ENCODE results near the gene TRIM44.

TRIM44 gene

GRCh38 chr11:35785287-35786167 is 123.0 kb downstream of the TRIM44 start:
- TF ChIP-seq ZNF274 (IDR thresholded peaks at IDR 0.05; ENCODE audit: low read depth, low read length): no peak
- no peak overlapping the region; the same call in 1 of the 2 replicates for H3K4me3 ChIP-seq (ENCODE audit: low read length)

DNA sequence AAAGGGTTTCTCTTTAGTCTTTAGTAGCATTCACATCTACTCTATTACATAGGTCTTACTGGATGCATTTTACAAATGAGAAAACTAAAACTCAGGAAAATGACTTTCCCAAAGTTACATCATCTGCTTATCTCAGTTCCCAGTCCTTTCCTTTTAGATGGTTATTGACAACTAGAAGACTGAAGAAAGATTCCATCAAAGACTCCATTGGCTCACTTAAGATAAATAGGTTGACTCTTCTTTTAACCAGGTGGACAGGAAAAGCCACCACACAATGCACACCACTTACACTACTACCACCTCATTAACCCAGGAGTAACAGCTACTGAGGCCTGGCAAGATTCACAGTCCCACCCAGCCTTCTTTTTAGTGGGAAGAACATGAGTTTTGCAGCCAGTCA is 123.6 kb downstream of the TRIM44 start:
- TF ChIP-seq ZNF274 (IDR thresholded peaks at IDR 0.05; ENCODE audit: low read depth, low read length): no peak
- no peak overlapping the region for H3K4me3 ChIP-seq (ENCODE audit: low read length)

- TF ChIP-seq ZNF274 (IDR thresholded peaks at IDR 0.05; ENCODE audit: low read depth, low read length): no peak
- no peak overlapping the region for H3K4me3 ChIP-seq (ENCODE audit: low read length)
These were observed 124.5 kb downstream of the TRIM44 start for GRCh38 chr11:35787013-35787504.

GRCh38 chr11:35787626-35788025 is 125.1 kb downstream of the TRIM44 start:
- no peak overlapping the region for H3K4me3 ChIP-seq (ENCODE audit: low read length)
- TF ChIP-seq ZNF274 (IDR thresholded peaks at IDR 0.05; ENCODE audit: low read depth, low read length): no peak

DNA sequence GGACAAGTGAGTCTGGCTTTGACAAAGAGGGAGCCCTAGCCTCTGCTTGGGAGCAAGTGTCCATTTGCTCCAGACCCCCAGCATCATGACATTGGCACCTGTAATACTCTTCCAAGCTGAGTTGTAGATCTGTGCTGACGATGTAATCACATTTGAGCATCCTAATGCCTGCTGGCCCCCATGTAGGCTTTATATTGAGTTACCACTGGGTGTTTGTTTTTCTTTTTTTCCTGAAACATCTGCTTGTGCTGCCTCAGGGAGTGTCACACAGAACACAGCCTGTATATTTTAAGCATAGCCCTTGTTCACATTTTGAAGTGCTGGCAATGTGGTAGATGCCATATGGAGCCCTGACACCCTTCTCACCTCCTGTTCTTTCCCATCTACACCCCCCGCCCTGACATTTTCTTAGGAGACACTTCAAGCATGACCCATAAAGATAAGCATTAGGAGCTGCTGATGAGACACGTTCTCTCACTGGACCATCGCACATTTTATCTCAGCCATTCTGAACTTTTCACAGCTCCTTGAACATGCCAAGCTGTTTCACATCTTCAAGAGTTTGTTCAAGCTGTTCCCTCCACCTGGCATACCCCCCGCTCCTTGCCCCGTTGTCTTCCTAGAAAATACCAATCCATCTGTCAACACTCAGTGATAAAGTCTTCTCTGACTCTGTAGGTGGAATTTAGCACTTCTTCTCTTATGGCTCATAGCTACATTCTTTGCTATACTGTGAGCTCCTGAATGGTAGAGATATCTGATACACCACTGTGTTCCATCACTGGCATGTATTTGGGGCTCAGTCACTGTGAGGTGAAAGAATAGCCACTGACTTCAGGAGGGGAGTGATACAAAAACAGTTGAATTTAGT is 128.7 kb downstream of the TRIM44 start:
- no peak overlapping the region for H3K4me3 ChIP-seq (ENCODE audit: low read length)
- TF ChIP-seq ZNF274 (IDR thresholded peaks at IDR 0.05; ENCODE audit: low read depth, low read length): no peak

GRCh38 chr11:35792148-35792845 is 129.7 kb downstream of the TRIM44 start:
- no peak overlapping the region for H3K4me3 ChIP-seq (ENCODE audit: low read length)
- no peak for TF ChIP-seq ZNF274 (IDR thresholded peaks at IDR 0.05; ENCODE audit: low read depth, low read length)

- H3K4me3 ChIP-seq (ENCODE audit: low read length): no peak overlapping the region
- TF ChIP-seq ZNF274 (IDR thresholded peaks at IDR 0.05; ENCODE audit: low read depth, low read length): no peak
These were observed 130.2 kb downstream of the TRIM44 start for GRCh38 chr11:35792846-35793192.

DNA sequence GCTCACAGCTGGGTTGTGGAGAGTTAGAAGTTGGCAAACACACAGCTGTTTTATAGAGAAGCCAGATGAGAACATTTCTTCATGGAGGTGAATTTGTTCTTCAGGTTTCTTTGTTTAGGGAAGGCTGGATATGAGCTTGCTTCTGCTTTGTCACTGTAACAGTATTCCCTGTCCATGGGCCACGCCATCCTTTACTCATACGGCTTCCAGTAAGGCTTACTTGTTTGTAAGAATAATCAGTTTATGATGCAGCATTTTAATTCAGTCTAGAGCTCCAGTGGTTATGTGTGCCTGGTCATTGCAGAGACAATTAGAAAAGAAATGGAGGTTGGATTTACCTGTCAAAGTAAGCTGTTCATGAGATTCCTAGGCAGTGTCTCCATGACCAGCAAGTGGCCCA is 131.8 kb downstream of the TRIM44 start:
- no peak for TF ChIP-seq ZNF274 (IDR thresholded peaks at IDR 0.05; ENCODE audit: low read depth, low read length)
- H3K4me3 ChIP-seq (ENCODE audit: low read length): no peak overlapping the region

DNA sequence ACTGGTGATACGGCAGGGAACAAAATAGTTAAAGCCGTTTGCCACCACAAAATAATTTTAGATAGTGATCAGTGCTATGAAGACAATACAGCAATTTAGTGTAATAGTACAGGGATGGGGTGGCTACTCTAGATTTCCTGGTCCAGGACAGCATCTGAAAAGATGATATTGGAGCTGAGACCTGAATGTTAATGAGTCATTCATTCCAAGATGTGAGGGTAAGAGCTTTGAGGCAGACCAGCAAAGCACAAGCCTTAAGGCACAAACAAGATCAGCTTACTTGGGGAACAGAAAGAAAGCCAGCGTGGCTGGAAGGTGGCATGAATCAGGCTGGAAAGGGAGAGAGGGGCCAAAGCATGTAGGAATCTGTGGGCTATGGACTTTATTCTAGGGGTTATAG is 132.3 kb downstream of the TRIM44 start:
- H3K4me3 ChIP-seq (ENCODE audit: low read length): no peak overlapping the region
- no peak for TF ChIP-seq ZNF274 (IDR thresholded peaks at IDR 0.05; ENCODE audit: low read depth, low read length)

DNA sequence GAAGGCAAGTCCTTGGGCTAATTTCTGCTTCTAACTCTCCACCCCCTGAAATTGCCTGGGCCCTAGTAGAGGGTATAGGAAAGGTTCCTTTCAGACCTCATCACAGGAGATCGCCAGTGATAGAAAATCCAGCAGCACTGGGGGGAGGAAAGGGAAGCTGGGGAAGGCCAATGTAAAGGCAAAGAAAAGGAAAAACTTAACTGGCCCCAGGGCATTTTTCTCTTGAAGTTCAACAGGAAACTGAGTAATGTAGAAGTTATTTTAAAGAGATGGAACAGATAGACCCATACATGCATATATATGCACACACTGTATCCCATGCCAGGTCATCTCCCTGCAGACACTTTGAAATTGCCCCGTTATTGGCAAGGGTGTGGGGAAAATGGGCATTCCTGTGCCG is 134.0 kb downstream of the TRIM44 start:
- H3K4me3 ChIP-seq (ENCODE audit: low read length): no peak overlapping the region
- no peak for TF ChIP-seq ZNF274 (IDR thresholded peaks at IDR 0.05; ENCODE audit: low read depth, low read length)

GRCh38 chr11:35798423-35798822 is 135.8 kb downstream of the TRIM44 start:
- no peak for TF ChIP-seq ZNF274 (IDR thresholded peaks at IDR 0.05; ENCODE audit: low read depth, low read length)
- no peak overlapping the region for H3K4me3 ChIP-seq (ENCODE audit: low read length)

- H3K4me3 ChIP-seq (ENCODE audit: low read length): no peak overlapping the region
- no peak for TF ChIP-seq ZNF274 (IDR thresholded peaks at IDR 0.05; ENCODE audit: low read depth, low read length)
These were observed 136.4 kb downstream of the TRIM44 start for GRCh38 chr11:35798983-35799382.

GRCh38 chr11:35799655-35800054 is 137.1 kb downstream of the TRIM44 start:
- TF ChIP-seq ZNF274 (IDR thresholded peaks at IDR 0.05; ENCODE audit: low read depth, low read length): no peak
- no peak overlapping the region for H3K4me3 ChIP-seq (ENCODE audit: low read length)

All from GM08714 (cell line).